ENCODE results near the gene FCHSD2.

GRCh38 chr11:72813740-72814285 is 328.3 kb downstream of the FCHSD2 start:
- TF ChIP-seq CTCF (IDR thresholded peaks at IDR 0.05; ENCODE audit: insufficient read depth, low read depth, low read length) = no peak
- no peak for TF ChIP-seq EZH2 (IDR thresholded peaks at IDR 0.05; ENCODE audit: insufficient read depth, low read length)

Data from astrocyte (in vitro differentiated cells and primary cell).